Stimulated activated CD4-positive, alpha-beta T cell treated with anti-CD3 and anti-CD28 coated beads, Interleukin-15, amount 100 ng/mL, for 24 hours (primary cell): ENCODE results near the gene METTL27.
"Not testable (repeated sequence)": the region's sequence is repeated elsewhere in the genome, so short reads cannot be mapped to it uniquely, and the experiment has no call there.

ENCODE experiments used
- DNase-seq: peaks from one replicate; pipeline ENCODE4 v3.0.0-alpha.2; 2020

METTL27 gene

DNA sequence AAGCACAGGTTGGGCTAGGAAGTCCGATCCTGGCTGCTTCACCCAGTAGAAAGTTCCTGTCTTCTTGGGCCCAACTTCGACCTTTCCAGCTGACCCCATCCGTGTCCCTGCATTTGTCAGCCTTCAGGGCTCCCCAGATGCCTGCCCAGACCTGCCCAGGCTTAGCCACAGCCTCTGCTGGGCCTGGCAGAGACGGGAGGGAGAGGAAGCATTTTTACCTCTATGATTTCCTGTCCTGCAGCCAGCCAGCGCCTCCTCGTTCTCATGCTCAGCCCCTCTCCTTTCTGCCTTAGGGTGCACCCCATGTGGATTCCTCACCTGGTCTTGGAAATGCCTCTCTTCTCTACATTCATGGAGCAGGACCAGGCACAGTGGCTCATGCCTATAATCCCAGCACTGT lies 3.7 kb downstream of the METTL27 start:
- no peak for DNase-seq

DNA sequence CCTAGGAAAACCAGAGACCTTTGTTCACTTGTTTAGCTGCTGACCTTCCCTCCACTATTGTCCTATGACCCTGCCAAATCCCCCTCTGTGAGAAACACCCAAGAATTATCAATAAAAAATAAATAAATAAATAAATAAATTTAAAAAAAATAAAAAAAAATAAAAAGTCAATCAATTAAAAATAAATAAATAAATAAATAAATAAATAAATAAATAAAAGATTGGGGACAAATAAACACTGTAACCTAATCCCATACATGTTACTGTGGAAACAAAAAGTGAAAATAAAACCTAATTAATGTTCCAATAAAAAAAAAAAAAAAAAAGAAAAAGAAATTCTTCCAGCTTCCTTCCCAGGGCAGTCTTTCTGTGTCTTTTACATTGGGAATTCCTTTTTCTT lies 5.1 kb downstream of the METTL27 start:
- not testable (repeated sequence) for DNase-seq

DNA sequence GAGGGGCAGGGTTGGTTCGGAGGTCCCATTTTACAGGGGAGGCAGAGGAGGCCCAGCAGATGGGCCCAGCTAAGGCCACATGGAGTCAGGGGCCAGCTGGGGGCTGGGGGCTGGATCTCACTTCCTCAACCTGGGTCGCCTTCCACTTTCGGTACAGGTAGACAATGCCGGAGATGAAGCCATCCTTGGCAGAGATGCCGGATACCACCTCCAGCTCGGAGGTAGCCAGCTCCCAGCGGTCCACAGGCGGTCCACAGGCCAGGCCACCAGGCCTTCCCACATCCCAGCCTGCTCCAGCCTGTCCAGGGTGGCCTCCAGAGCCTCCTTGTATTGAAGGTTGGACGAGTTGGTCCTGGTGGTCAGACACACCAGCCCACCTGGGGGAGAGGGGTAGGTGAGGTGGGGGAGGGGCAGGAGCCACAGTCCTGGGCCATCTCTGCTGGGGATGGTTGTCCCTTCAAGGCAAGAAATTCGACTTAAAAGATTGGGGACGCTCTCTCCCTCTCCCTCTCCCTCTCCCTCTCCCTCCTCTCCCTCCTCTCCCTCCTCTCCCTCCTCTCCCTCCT lies 7.6 kb downstream of the METTL27 start:
- no peak for DNase-seq

- no peak for DNase-seq
These were observed 8.9 kb downstream of the METTL27 start for GRCh38 chr7:73833251-73833919.

DNA sequence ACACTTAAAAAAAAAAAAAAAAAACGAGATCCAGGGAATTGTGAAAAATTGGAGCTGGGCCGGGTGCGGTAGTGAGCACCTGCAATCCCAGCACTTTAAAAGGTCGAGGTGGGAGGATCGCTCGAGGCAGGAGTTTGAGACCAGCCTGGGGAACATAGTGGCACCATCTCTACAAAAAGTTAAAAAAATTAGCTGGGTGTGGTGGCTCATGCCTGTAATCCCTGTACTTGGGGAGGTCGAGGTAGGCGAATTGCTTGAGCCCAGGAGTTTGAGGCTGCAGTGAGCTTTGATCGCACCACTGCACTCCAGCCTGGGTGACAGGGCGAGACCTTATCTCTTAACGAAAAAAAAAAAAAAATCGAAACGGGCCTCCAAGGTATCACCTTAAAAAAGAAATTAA lies 9.5 kb downstream of the METTL27 start:
- no peak for DNase-seq

DNA sequence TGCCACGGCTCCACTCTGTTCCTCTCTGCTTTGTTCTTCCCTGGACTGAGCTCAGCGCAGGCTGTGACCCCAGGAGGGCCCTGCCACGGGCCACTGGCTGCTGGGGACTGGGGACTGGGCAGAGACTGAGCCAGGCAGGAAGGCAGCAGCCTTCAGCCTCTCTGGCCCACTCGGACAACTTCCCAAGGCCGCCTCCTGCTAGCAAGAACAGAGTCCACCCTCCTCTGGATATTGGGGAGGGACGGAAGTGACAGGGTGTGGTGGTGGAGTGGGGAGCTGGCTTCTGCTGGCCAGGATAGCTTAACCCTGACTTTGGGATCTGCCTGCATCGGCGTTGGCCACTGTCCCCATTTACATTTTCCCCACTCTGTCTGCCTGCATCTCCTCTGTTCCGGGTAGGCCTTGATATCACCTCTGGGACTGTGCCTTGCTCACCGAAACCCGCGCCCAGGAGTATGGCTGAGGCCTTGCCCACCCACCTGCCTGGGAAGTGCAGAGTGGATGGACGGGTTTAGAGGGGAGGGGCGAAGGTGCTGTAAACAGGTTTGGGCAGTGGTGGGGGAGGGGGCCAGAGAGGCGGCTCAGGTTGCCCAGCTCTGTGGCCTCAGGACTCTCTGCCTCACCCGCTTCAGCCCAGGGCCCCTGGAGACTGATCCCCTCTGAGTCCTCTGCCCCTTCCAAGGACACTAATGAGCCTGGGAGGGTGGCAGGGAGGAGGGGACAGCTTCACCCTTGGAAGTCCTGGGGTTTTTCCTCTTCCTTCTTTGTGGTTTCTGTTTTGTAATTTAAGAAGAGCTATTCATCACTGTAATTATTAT lies 10.3 kb downstream of the METTL27 start:
- DNase-seq = no peak

- no peak for DNase-seq
These were observed 10.8 kb downstream of the METTL27 start for GRCh38 chr7:73831584-73831833.

GRCh38 chr7:73830681-73831583 lies 11.4 kb downstream of the METTL27 start, which contains the start of gene CLDN4:
CLDN4 (plus strand) TSS chr7:73830996; CDS start chr7:73831202, 206 bp downstream.
- no peak for DNase-seq

DNA sequence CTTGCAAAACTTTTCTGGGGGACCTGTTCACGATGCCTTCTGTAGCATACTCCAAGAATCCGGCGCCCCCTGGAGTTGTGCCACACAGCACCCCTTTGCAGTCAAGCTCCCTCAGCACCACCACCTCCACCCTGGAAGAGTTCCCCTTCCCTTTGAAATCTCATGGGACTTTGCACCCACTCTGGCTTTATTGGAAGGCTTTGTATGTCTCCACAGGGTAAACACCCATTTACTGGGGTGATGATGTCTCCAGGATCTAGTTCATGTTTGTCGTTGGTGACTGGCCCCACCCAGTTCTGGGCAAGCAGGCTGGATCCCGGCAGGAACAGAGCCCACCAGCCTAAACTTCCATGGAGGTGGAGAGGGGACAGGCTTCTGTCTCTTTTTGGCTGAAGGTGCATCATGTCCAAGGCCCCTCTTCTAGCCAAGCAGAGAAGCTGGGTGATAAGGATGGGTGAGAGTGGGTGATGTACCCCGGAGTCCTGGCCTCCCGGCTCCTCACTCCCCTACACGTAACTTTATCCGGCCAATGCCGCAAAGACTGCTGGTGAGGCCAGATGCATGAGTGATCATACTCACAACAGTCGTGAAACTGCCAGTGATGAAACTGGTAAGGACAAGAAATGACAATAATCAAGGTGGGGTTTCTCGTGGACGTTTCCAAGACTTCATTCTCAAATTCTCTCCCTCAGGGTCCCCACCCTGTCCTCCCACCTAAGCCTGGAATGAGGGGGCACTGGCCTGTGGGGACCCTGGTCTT lies 12.2 kb downstream of the METTL27 start:
- DNase-seq = no peak

DNA sequence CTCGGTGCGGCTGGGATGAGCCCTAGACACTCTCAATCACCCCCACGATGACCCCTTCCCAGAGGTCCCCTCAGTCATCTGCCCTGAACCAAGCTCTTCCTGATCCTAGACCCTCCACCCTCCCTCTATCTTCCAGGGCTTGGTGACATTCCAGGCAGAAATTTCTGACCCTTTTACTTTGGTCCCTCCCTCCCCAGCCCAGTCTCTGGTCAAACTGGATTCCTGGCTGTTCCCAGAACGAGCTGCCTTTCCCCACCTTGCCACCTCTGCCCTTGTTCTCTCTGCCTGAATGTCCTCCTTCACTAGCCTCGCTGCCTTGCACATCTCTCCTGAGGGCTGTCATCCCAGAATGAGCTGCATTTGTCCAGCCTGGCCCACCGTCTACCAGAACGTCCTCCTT lies 12.8 kb downstream of the METTL27 start:
- DNase-seq = no peak

DNA sequence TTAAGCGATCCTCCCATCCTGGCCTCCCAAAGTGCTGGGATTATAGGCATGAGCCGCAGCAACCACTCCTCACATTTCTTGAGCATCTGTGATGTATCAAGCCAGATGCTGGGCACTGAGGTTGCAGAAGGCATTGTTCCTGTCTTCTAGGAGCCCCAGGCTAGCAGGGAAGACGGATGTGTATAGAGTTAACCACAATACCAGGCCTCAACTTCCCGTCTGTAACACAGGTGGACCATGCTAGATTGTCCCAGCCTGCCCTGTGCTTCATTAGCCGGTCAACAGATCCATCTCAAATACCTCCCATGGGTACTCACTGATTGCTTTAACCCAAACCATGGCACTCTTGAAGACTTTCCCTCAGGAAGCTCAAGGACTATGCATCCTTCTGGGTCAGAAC lies 13.3 kb downstream of the METTL27 start:
- DNase-seq = no peak

DNA sequence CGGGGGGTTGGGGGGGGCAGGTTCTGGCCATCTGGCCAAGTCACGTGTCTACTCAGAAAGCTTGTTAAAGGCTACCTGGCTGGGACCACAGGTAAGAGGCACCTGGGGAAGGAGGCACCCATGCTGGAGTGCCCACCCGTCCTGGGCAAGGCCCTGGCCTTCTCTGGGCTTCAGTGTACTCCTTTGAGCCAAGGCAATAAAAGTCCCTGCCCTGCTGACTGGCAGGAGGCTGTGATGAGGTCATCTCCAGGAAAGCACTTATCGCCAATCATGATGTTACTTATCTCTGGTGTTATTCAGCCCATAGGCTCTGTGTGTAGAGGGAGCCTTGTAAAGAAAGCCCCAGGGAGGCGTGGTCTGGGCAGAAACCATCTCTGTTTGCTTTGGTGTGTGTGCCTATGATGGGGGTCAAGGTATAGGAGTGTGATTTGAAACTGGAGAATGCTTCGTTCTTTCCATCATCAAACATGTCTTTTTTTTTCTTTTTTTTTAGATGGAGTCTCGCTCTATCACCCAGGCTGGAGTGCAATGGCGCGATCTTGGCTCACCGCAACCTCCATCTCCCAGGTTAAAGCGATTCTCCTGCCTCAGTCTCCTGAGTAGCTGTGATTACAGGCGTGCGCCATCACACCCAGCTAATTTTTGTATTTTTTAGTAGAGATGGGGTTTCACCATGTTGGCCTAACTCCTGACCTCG lies 14.1 kb downstream of the METTL27 start:
- peak; percentile 38 for DNase-seq

- DNase-seq = no peak
These were observed 14.7 kb downstream of the METTL27 start for GRCh38 chr7:73827567-73828106.

DNA sequence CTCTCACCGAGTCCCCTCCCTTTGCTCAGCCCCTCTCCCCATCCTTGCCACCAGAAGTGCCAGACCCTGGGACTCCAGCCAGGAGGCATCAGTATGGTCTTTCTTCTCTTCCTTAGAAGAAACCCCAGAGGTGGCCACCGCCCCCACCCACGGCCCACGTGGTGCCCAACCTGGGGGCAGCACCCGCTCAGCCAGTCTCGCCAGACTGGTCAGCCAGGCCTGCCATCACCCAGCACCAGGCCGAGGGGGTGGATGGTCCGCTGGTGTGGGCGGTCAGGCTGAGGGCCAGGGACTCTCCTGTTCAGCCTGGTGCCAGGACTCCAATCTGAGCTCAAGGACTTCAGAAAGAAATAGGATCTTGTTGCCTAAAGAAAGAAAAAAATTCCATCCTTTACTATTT lies 17.3 kb downstream of the METTL27 start:
- no peak for DNase-seq

- no peak for DNase-seq
These were observed 18.3 kb downstream of the METTL27 start for GRCh38 chr7:73823873-73824592.

GRCh38 chr7:73823257-73823656 lies 19.1 kb downstream of the METTL27 start:
- no peak for DNase-seq

GRCh38 chr7:73822319-73823173 lies 19.8 kb downstream of the METTL27 start:
- no peak for DNase-seq

DNA sequence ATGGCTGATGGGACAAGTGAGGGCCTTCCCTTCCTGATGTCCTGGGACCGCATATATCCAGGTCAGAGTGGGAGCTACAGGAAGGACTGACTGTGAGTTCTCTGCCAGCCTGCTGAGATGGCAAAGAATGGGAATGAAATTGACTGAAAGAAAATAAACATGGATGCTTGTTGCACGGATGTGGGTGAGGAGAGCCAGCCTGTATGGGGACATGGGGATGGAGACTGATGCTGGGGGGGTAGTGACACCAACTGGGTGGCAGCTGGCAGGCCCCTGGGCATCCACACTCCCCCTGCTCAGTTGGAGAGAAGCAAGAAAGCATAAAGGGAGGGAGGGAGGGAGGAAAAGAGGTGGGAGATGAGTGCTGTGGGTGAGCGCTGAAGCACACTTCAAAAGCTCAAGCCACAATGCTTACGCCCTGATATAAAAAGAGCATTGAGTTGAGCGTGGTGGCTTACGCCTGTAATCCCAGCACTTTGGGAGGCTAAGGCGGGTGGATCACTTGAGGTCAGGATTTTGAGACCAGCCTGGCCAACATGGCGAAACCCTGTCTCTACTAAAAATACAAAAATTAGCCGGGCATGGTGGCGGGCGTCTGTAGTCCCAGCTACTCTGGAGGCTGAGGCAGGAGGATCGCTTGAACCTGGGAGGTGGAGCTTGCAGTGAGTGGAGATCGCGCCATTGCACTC lies 20.6 kb downstream of the METTL27 start:
- DNase-seq = not testable (repeated sequence)

DNA sequence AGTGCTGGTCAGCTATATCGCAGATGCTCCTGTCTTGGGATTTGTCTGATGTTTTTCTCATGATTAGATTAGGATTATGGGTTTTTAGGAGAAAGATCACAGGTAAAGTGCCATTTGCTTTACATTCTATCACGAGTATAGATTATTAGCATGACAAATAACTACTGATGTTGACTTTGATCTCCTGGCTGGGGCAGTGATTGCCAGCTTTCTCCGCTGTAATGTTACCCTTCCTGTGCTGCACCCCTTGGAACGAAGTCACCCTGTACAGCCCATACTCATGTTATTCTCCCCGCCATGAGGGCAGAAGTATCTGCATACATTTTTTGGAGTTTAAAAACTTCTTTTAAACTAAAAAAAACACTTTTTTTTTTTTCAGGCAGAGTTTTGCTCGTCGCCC lies 22.3 kb downstream of the METTL27 start:
- no peak for DNase-seq
